GM12892 (cell line): ENCODE measurements around the gene DOCK4.

Experiments
- POLR2A ChIP-seq: IDR thresholded peaks from 2 replicates; pipeline ENCODE4 v1.6.1; 2011; ENCODE audit warnings: low read depth, low read length, control low read depth
- POLR2AphosphoS5 ChIP-seq: IDR thresholded peaks from 2 replicates; pipeline ENCODE4 v1.6.1; 2011; ENCODE audit warnings: low read depth, low read length, control low read depth

DNA sequence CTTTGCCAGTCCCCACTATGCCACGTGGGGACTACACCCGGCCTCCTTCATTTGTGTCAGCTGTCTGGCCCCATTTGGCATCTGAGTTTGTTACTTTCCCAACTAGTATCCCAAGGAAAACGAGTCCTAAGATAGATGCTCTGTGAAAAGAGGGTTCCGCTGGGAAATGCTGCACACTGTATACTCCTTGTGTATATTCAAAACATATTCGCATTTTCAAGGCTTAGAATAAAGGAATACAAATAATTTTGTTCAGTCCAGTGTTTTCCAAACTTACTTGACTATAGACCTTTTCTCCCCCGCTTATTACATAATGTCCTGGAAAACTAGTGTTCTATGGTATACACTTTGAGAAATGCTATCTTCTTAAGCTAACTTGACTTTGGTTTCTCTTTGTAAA is 476.1 kb downstream of the DOCK4 start:
- TF ChIP-seq POLR2AphosphoS5 (no peak), POLR2A (no peak)
